Pulmonary artery endothelial cell (primary cell): ENCODE measurements around the gene BOK. TPM values are rescaled to one million over a fixed set of nuclear protein-coding genes. Genes with fewer than 3 reads are reported as not detected.

Experiments
- DNase-seq: peaks from one replicate; pipeline ENCODE4 v3.0.0-alpha.2; 2011; ENCODE audit warnings: low read depth, low spot score
- total RNA-seq: library from RNA; depleted of rRNA; stranded (reverse); fragments of >200 nt; gene quantifications from 2 replicates; pipeline ENCODE4 v1.2.3, GENCODE V29; 2014

Gene BOK
- total RNA-seq, 1 donor from 2014 or later, result 39.4 TPM

DNA sequence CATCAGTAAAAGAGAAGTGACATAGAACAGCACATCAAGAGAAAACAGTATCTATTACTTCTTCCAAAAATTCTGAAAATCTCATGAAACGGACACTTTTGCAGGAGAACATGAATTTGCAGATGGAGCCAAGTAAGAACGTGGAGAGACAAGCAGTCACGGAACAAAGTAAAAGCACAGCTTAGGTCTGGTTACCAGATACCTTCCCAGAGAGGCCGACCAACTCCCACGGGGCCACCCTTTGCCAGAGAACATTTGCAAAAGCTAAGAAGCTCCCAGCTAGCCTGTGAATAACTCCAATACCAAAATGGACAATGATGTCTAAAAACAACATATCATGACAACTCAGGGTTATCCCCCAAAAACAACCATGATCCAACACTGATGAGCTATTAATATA, 39.5 kb downstream of the BOK start:
- DNase-seq, result no peak

- DNase-seq, result no peak
Measured at GRCh38 chr2:241598487-241598886, 39.9 kb downstream of the BOK start.

DNA sequence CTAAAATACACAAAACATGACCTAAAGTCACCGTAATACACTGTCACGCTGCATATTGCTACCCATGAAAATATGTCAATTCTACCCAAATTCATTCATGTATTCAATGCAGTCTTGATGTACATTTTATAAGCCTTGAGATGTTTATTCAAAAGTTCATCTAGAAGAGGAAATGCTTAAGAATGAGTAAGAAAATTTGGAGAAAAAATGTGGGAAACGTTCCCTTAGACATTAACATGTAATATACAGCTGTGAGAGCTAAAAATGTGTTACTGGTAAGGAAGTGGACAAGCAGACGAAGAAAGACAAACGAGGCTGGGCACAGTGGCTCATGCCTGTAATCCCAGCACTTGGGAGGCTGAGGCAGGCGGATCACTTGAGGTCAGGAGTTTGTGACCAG, 41.1 kb downstream of the BOK start:
- no peak for DNase-seq

- no peak for DNase-seq
Measured at GRCh38 chr2:241601841-241602240, 43.3 kb downstream of the BOK start.

GRCh38 chr2:241602720-241603119, 44.2 kb downstream of the BOK start:
- DNase-seq, result no peak

- no peak for DNase-seq
Measured at GRCh38 chr2:241603686-241604085, 45.1 kb downstream of the BOK start.

DNA sequence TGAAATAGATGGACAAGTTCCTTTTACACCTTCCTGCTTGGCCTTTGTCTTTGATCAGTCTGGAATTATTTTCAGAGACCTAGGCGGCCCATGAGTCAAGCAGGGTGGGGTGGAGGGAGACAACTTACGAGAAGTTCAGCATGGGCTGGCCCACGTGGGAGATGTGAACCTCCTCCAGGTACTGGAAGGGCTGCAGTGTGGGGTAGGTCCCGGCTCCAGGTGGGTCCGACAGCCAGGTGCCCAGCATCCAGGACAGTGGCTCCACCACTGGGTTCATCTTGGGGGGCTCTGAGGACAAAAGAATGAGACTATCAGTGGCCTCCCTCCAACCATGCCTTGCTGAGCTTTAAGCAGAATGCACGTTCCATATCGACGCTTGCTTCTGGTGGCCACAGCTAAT, 47.6 kb downstream of the BOK start:
- DNase-seq, result no peak

DNA sequence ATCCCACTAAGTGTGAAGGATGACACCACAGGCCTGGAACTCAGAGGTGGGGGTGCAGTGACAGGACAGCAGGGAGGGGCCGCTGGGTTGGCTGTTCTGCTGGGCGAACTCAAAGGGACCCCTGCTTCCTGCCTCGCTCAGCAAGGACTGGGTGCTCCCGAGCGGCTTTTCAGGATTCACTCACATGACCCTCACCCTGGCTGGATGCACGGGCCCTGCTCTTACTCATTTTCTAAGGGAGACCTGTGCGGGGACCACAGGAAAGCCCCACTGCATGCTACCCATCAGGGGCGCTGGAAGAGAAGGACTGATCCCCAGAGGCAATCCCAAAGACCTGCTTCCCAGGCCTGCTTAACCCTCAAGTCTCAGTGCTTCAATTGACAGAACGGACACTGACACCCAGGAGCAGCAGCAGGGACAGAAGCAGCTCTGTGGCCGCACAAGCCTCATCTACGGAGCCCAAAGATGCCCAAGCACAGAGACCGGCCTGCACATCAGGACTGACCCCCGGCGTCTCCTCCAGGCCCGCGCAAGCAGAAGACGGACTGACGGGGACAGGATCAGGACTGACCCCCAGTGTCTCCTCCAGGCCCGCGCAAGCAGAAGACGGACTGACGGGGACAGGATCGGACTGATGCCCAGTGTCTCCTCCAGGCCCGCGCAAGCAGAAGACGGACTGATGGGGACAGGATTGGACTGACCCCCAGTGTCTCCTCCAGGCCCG, 48.8 kb downstream of the BOK start:
- DNase-seq, result no peak

DNA sequence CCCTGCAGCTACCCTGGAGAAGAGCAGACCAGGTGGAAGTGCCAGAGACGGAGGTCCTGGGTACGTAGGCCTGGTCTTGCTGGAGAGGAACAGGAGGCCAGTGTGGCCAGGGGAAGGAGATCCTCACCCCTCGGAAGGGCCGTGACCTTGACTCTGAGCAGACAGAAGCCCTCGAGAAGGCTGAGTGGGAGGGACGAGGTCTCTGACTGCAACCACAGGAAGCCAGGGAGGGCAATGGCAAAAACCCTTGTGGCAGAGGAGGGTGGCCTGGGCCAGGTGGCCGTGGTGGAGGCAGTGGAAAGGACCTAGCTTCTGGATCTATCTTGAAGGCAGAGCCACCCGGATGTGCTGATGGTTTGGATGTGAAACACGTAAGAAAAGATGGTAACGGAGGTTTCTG, 50.3 kb downstream of the BOK start:
- DNase-seq, result no peak

DNA sequence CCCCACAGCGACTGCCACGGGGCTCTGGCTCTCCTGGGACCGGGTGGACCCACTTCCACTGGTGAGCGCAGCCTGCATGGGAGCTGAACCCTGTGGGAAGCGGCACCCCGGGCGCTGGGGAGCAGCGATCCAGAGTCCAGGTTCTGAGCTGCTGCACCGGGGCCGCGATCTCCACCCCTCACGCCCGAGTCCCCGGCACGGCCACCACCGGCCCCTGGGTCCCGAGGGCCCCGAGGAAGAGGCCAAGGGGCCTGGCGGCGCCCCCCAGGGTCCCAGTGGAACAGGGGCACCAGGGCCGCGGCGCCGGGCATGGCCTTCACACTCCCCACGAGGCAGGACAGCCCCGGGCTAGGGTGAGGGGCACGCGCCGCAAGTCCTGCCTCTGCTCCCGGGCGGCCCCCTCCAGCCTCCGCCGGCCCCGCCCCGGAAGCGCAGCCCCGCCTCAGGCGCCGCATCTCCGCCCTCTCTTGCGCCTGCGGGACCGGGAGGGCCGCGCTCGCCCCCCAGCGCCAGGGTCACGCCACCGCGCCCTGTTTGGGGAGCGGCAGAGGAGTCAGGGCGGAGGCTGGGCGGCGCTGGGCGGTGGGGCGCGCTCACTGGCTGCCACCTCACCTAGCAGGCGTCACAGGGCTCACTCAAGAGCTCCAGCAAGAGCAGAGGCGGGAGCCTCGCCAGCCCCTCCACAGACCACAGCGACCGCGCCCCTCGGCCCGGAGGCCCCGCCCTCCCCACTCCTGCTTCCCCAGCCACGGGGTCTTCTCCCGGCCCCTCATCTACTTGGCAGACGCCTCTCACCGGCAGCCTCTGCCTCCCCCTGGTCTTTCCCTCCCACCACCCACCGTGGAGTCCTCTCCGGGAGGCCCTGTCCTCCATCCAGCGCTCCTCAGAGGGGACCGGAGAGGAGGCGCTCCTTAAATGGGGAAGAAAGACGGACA, 51.6 kb downstream of the BOK start:
- DNase-seq, result peak; percentile 22

GRCh38 chr2:241611062-241611461, 52.5 kb downstream of the BOK start:
- no peak for DNase-seq

DNA sequence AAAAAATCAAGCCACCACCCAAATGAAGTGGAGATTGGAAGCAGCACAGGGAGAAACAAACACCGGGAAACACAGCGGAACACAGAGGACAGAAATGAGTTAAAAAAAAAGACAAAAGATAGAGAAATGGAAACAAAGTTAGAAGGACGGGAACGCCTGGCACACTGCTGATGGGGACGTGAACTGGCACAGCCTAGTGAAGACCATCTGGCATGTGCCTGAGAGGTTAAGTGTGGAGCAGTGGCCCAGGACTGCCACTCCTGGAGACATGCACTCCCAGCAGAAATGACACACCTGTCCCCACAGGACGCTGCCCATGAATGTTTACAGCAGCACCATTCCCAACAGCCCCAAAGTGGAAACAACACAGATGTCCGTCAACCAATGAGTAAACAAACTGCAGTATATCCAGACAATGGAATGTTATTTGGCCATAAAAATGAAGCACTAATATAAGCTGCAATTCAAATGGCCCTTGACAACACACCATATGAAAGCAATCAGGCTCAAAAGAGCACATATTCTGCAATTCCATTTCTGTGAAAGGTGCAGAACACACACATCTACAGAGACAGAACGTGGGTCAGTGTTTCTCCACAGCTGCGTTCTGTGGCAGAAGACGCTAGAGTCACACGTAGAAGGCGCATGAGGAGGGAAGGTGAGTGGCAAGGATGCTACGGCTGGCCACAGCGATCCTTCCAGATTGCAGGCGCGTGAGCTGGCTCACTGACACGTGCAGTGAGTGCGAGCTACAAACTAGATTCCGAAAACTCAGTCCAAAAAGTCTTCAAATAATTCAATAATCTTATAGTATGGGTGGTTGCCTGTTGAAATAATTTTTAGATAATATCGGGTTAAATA, 53.8 kb downstream of the BOK start:
- no peak for DNase-seq

DNA sequence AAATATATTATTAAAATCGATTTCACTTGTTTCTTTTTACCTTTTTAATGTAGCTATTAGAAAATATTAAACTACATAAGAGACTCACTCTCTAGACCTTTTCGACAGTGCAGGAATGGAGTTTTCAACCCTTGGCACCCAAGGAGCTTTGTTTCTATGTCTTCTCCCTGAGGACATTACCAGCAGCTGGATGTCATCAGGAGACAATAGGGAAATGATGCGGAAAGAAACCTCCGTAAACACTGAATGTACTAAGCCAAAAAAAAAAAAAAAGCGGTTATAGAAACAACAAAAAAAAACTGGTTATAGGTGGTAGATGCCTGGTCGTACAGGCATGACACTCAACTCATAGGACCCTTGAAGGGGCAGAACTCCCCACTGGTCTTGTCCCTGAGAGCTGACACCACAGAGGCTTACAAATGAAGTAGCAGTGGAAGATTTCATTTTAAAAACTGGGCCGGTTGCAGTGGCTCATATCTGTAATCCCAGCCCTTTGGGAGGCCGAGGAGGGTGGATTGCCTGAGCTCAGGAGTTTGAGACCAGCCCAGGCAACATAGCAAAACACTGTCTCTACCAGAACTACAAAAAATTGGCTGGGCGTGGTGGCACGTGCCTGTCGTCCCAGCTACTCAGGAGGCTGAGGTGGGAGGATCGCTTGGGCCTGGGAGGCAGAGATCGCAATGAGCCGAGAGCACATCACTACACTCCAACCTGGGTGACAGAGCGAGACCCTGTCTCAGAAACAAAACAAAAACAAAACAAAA, 54.7 kb downstream of the BOK start:
- DNase-seq, result no peak

DNA sequence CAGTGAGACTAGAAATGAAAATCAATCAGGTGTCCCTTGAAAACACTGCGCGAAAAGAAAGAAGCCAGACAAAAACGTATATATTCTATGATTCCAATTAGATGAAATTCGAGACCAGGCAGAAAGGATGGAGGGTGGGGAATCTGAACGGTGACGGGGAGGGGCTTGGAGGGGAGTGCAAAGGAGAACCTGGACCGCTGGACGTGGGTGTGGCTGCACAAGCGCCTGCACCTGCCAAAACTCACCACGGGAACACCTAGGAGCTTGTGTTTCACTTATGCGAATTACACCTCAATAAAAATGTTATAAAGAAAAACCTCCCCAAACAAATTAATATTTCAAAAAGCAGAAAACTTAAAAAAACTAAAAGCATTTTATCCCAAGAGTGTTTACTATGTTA, 56.5 kb downstream of the BOK start:
- no peak for DNase-seq

DNA sequence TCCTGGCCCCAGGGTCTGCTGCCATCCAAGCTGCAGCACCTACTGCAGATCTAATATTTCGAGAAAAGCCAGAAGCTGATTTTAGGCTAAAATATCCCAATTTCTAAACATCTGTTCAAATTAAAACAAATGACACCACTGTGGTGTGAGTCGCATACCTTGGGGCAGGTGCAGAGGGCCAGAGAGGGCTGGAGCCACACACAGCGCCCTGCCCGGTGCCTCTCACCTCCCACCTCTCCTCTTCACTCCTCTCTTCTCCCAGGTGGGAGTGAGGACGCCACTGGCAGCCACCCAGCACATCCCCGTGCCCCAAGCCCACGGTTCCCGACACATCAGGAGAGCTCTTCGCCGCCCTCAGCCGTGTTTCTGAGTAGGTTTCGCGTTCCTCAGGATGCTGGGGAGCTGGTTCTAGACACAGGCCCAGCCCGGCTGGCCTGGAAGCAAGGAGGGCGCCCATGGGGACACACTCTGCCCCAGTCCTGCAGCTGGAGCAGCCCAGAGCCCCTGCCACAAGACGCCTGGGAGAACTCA, 57.0 kb downstream of the BOK start:
- no peak for DNase-seq

- no peak for DNase-seq
Measured at GRCh38 chr2:241616168-241617125, 57.9 kb downstream of the BOK start.

DNA sequence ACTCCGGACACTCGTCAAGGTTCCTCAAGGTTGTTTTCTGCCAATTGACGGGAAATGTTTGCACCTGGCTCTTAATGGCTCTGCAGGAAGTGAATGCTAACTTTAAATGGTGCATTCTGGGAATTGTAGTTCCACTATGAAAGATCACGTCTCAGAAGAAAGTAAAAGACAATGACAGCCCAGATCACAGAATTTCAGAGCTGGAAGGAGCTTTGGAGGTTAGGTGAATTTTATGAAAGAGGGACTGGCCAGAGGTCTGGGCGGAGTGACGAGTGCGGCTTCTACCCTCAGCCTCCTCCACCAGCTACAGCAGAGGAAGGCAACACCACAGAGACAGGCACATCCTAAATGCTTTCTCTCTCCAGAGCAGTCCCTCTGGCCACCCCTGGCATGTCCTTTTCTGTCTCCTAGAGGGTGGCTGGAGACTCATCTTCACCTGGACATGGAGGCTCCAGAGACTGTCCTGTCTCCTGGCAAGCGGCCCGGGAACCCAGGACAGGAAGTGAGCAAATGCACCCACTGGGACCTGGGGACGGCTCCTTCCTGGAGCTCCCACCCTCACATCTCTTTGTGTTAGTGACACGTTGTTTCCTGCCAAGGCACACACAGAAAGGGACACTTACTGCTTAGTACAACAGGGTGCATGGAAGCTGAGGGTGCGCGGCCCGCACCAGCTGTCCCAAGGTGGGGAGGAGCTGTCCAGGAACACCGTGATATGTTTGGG, 59.0 kb downstream of the BOK start:
- no peak for DNase-seq

DNA sequence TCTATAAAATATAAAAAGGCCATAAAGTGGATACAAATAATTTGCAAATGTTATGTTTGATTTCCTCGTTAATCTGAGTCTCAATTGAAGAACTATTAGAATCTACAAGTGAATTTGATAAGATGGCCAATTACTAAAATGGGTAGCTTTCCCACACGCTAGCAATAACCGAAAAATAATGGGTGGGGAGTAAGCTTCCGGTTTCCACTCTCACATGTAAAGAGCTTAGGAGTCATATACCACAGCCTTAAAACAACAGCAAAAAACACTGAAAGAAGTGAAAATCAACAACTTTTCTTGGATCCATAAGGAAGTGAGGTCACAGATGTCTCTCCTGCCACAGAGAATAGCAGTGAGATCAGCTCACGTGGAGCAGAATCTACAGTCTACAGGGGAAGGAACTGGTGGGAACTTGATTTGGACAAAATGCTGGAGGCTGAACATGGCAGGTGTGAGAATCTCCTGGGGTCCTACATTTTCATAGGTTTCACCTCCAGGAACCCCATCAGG, 59.8 kb downstream of the BOK start:
- DNase-seq, result no peak

DNA sequence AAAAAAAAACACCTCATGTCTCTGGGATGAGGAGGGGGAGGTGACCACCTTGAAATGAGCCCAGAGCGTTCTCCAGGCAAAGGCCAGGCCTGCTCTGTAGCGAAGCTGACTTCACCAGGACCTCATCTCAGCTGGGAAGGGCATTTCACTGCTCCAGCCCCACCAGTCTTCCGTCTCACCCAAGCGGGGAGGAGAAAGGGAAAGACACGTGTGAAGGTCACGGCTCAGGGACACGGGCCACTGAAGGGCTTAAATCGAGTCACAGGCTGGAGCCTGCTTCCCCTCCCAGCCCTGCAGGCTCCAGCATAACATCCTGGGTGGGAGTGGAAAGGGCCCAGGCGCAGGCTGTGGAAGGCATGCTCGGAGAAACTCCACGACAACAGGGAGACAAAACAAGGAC, 60.3 kb downstream of the BOK start:
- no peak for DNase-seq
